Measurements from ENCODE around the gene NAXD.

Gene NAXD

DNA sequence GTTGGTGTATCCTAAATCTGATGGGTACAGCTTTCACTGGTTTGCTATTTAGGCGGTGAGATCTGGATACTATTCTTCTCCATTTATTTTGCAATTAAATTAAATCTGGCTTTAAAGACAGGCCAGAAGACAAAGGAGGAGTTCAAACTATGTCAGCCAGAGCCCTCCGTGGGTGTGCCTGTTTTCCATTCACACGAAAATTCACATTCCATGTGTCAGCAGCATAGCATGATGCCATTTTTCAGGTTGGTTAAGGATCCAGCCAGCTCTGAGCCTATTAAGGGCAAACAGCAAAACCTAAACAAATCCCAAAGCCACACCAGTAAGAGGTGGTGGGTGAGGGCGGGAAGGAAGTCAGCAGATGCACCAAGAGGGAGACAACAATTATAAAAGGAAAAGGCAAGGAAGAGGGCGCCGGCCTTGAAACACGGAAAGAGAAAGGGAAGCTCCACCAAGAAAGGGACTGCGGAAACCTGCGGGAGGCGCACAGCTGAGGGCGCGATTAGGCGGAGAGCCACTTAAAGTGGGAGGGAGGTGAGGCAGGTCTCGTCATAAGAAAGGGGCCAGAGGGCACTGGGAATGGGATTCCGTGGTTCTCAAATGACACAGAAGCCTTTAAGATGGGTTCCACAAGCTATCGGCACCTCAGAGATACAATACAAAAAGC lies 47.6 kb downstream of the NAXD start:
- DNase-seq (ENCODE audit: low read depth) = no peak
- TF ChIP-seq, protein P1, sequence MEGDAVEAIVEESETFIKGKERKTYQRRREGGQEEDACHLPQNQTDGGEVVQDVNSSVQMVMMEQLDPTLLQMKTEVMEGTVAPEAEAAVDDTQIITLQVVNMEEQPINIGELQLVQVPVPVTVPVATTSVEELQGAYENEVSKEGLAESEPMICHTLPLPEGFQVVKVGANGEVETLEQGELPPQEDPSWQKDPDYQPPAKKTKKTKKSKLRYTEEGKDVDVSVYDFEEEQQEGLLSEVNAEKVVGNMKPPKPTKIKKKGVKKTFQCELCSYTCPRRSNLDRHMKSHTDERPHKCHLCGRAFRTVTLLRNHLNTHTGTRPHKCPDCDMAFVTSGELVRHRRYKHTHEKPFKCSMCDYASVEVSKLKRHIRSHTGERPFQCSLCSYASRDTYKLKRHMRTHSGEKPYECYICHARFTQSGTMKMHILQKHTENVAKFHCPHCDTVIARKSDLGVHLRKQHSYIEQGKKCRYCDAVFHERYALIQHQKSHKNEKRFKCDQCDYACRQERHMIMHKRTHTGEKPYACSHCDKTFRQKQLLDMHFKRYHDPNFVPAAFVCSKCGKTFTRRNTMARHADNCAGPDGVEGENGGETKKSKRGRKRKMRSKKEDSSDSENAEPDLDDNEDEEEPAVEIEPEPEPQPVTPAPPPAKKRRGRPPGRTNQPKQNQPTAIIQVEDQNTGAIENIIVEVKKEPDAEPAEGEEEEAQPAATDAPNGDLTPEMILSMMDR (conservative IDR thresholded peaks at IDR 0.05; ENCODE audit: control insufficient read depth, insufficient read depth, low read depth, low read length) = no peak
- no peak overlapping the region for H3K4me3 ChIP-seq (ENCODE audit: control insufficient read depth, low read depth, low read length)

- TF ChIP-seq, protein P1 (conservative IDR thresholded peaks at IDR 0.05; ENCODE audit: control insufficient read depth, insufficient read depth, low read depth, low read length) = no peak
- no peak for DNase-seq (ENCODE audit: low read depth)
- no peak overlapping the region for H3K4me3 ChIP-seq (ENCODE audit: control insufficient read depth, low read depth, low read length)
Observed at GRCh38 chr13:110663491-110663890, 48.1 kb downstream of the NAXD start.

DNA sequence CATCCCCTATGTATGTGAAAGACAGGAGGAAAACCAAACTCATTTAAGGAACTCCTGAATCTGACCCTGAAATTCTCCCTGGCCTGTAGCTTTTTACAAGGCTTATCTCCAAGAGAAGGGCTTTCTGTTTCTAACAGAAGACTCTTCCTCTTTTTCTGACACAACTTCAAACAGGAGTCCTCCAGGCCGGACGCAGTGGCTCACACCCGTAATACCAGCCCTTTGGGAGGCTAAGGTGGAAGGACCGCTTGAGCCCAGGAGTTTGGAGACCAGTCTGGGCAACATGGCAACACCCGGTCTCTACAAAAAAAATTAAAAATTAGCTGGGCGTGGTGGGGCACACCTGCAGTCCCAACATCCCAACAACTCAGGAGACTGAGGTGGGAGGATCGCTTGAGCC lies 48.7 kb downstream of the NAXD start:
- TF ChIP-seq, protein P1 (conservative IDR thresholded peaks at IDR 0.05; ENCODE audit: control insufficient read depth, insufficient read depth, low read depth, low read length) = no peak
- H3K4me3 ChIP-seq (ENCODE audit: control insufficient read depth, low read depth, low read length) = no peak overlapping the region
- DNase-seq (ENCODE audit: low read depth) = no peak

GRCh38 chr13:110664673-110665072 lies 49.3 kb downstream of the NAXD start:
- no peak overlapping the region for H3K4me3 ChIP-seq (ENCODE audit: control insufficient read depth, low read depth, low read length)
- TF ChIP-seq, protein P1 (conservative IDR thresholded peaks at IDR 0.05; ENCODE audit: control insufficient read depth, insufficient read depth, low read depth, low read length) = no peak
- no peak for DNase-seq (ENCODE audit: low read depth)

GRCh38 chr13:110665491-110666254 lies 50.3 kb downstream of the NAXD start:
- no peak overlapping the region for H3K4me3 ChIP-seq (ENCODE audit: control insufficient read depth, low read depth, low read length)
- TF ChIP-seq, protein P1 (conservative IDR thresholded peaks at IDR 0.05; ENCODE audit: control insufficient read depth, insufficient read depth, low read depth, low read length) = no peak
- no peak for DNase-seq (ENCODE audit: low read depth)

GRCh38 chr13:110666255-110666533 lies 50.8 kb downstream of the NAXD start:
- H3K4me3 ChIP-seq (ENCODE audit: control insufficient read depth, low read depth, low read length) = no peak overlapping the region
- no peak for DNase-seq (ENCODE audit: low read depth)
- TF ChIP-seq, protein P1 (conservative IDR thresholded peaks at IDR 0.05; ENCODE audit: control insufficient read depth, insufficient read depth, low read depth, low read length) = no peak
